Measurements from ENCODE around the gene KIAA1217. TPM values are rescaled to one million over a fixed set of nuclear protein-coding genes. Genes with fewer than 3 reads are reported as not detected.

KIAA1217 gene
- total RNA-seq, 1 donor from 2014 or later: 18.9 TPM

- no peaks in the 10 kb centered on the region for H3K36me3 ChIP-seq (ENCODE audit: control insufficient read depth, insufficient read depth, low read length)
- no peaks in the 10 kb centered on the region for H3K27me3 ChIP-seq (ENCODE audit: control insufficient read depth, insufficient read depth, low read length)
- no peak for DNase-seq (ENCODE audit: low read depth)
- no peak overlapping the region for H3K4me3 ChIP-seq (ENCODE audit: low read depth, low read length)
- no peak for TF ChIP-seq CTCF (IDR thresholded peaks at IDR 0.05; ENCODE audit: insufficient read depth, low read length, poor library complexity, severe bottlenecking)
Measured at GRCh38 chr10:24172909-24173308, 36.0 kb upstream of the KIAA1217 start.

- no peak for DNase-seq (ENCODE audit: low read depth)
Measured at GRCh38 chr10:24174014-24174413, 34.9 kb upstream of the KIAA1217 start.

GRCh38 chr10:24176658-24177057 lies 32.3 kb upstream of the KIAA1217 start:
- TF ChIP-seq CTCF (IDR thresholded peaks at IDR 0.05; ENCODE audit: insufficient read depth, low read length, poor library complexity, severe bottlenecking): no peak
- Histone ChIP-seq H3K4me3 (ENCODE audit: low read depth, low read length) (no peak overlapping the region), H3K36me3 (ENCODE audit: control insufficient read depth, insufficient read depth, low read length) (no peaks in the 10 kb centered on the region), H3K27me3 (ENCODE audit: control insufficient read depth, insufficient read depth, low read length) (no peaks in the 10 kb centered on the region)
- DNase-seq (ENCODE audit: low read depth): no peak

More at GRCh38 chr10:24174014-24174413, 34.9 kb upstream of the KIAA1217 start:
- H3K4me3 ChIP-seq (ENCODE audit: low read depth, low read length): no peak overlapping the region
- TF ChIP-seq CTCF (IDR thresholded peaks at IDR 0.05; ENCODE audit: insufficient read depth, low read length, poor library complexity, severe bottlenecking): no peak
- H3K36me3 ChIP-seq (ENCODE audit: control insufficient read depth, insufficient read depth, low read length): no peaks in the 10 kb centered on the region
- H3K27me3 ChIP-seq (ENCODE audit: control insufficient read depth, insufficient read depth, low read length): no peaks in the 10 kb centered on the region

GRCh38 chr10:24177636-24178035 lies 31.3 kb upstream of the KIAA1217 start:
- H3K27me3 ChIP-seq (ENCODE audit: control insufficient read depth, insufficient read depth, low read length): no peaks in the 10 kb centered on the region
- DNase-seq (ENCODE audit: low read depth): no peak
- TF ChIP-seq CTCF (IDR thresholded peaks at IDR 0.05; ENCODE audit: insufficient read depth, low read length, poor library complexity, severe bottlenecking): no peak
- H3K36me3 ChIP-seq (ENCODE audit: control insufficient read depth, insufficient read depth, low read length): no peaks in the 10 kb centered on the region
- no peak overlapping the region for H3K4me3 ChIP-seq (ENCODE audit: low read depth, low read length)

- TF ChIP-seq CTCF (IDR thresholded peaks at IDR 0.05; ENCODE audit: insufficient read depth, low read length, poor library complexity, severe bottlenecking): no peak
Measured at GRCh38 chr10:24180891-24181290, 28.0 kb upstream of the KIAA1217 start.

GRCh38 chr10:24184455-24184854 lies 24.5 kb upstream of the KIAA1217 start:
- no peaks in the 10 kb centered on the region for H3K27me3 ChIP-seq (ENCODE audit: control insufficient read depth, insufficient read depth, low read length)
- DNase-seq (ENCODE audit: low read depth): no peak
- no peak overlapping the region for H3K4me3 ChIP-seq (ENCODE audit: low read depth, low read length)
- no peak for TF ChIP-seq CTCF (IDR thresholded peaks at IDR 0.05; ENCODE audit: insufficient read depth, low read length, poor library complexity, severe bottlenecking)
- H3K36me3 ChIP-seq (ENCODE audit: control insufficient read depth, insufficient read depth, low read length): no peaks in the 10 kb centered on the region

More at GRCh38 chr10:24180891-24181290, 28.0 kb upstream of the KIAA1217 start:
- Histone ChIP-seq H3K4me3 (ENCODE audit: low read depth, low read length) (no peak overlapping the region), H3K36me3 (ENCODE audit: control insufficient read depth, insufficient read depth, low read length) (no peaks in the 10 kb centered on the region), H3K27me3 (ENCODE audit: control insufficient read depth, insufficient read depth, low read length) (no peaks in the 10 kb centered on the region)
- DNase-seq (ENCODE audit: low read depth): no peak
